Body of pancreas (tissue), 4 donors: Measurements from ENCODE around the gene NDUFA12. TPM values are rescaled to one million over a fixed set of nuclear protein-coding genes. Genes with fewer than 3 reads are reported as not detected.
"Not testable (repeated sequence)": the region's sequence is repeated elsewhere in the genome, so short reads cannot be mapped to it uniquely, and the experiment has no call there.

ENCODE experiments used
- ATAC-seq: fragments of 150-250 bp; one replicate; pipeline ENCODE4 v1.9.1; 2016
- DNase-seq, 4 donors: peaks; one replicate each; pipeline ENCODE4 v3.0.0-alpha.2; 2019
- H3K27ac ChIP-seq, 4 donors: fragments of 200-600 bp; sonication (generic); 1 replicate in 3 of 4; 2 replicates in 1 of 4; pipeline versions ENCODE4 v1.5.1 to v1.6.1; 2016 to 2019; ENCODE audit warnings: mild to moderate bottlenecking in 1 of 4, mixed read lengths in 1 of 4, moderate library complexity in 1 of 4
- H3K27me3 ChIP-seq, 2 donors: fragments of 200-600 bp; sonication (generic); one replicate each; pipeline ENCODE4 v1.6.0; 2016; ENCODE audit warnings: mild to moderate bottlenecking in 1 of 2
- H3K36me3 ChIP-seq, 2 donors: fragments of 200-600 bp; sonication (generic); replicated peaks in 1 of 2; 2 replicates each; pipeline ENCODE4 v1.5.1; 2016; ENCODE audit warnings: low read depth in 2 of 2; ENCODE audit not compliant: insufficient read depth in 1 of 2
- H3K4me1 ChIP-seq: fragments of 200-600 bp; sonication (generic); one replicate; pipeline ENCODE4 v1.6.0; 2016
- H3K4me3 ChIP-seq, 2 donors: fragments of 200-600 bp; sonication (generic); 1 replicate in 1 of 2; 2 replicates in 1 of 2; pipeline ENCODE4 v1.5.1; 2016 to 2019
- H3K9me3 ChIP-seq, 3 donors: fragments of 200-600 bp; sonication (generic); 1 replicate in 2 of 3; 2 replicates in 1 of 3; pipeline ENCODE4 v1.5.1; 2016
- CTCF ChIP-seq, 7 experiments: fragments of 450-650 bp in 4 of 7; fragments of 200-600 bp in 3 of 7; sonication (generic) in 3 of 7; IDR thresholded peaks; one replicate each; pipeline ENCODE4 v1.5.1; 2016 to 2019; ENCODE audit warnings: antibody characterized with exemption in 7 of 7
- POLR2A ChIP-seq, 3 donors: fragments of 450-650 bp; IDR thresholded peaks; one replicate each; pipeline ENCODE4 v1.6.1; 2016; ENCODE audit warnings: antibody characterized with exemption in 3 of 3, mild to moderate bottlenecking in 2 of 3
- WGBS, 2 donors: methylation state at CpG; one replicate each; pipeline ENCODE4 v1.1.5; 2017; 5-methylcytosine and 5-hydroxymethylcytosine counted together
- intact Hi-C: fragments of 100-400 bp; cut with DNase I; formaldehyde crosslinking; loops from one replicate; pipeline ENCODE4 v1.15.1; 2023
- total RNA-seq, 2 donors: library from RNA; depleted of rRNA; stranded (reverse); fragments of >200 nt; gene quantifications; one replicate each; pipeline ENCODE4 v1.1.0, GENCODE V29; 2016

The NDUFA12 gene
- total RNA-seq, 2 donors from 2014 or later = 21.4 to 41.0 TPM

- no peak for DNase-seq
- H3K36me3 ChIP-seq = no peaks in the 10 kb centered on the region
- no peak for TF ChIP-seq POLR2A (IDR thresholded peaks at IDR 0.05)
- WGBS, 2 donors = 48 to 54% methylated on average over 2 of the region's 2 CpGs
- H3K4me3 ChIP-seq = no peak overlapping the region
- ATAC-seq = no peak
- H3K27me3 ChIP-seq = no peaks in the 10 kb centered on the region
- intact Hi-C loops = no loop called here
- H3K27ac ChIP-seq = no peak overlapping the region
- no peaks in the 10 kb centered on the region for H3K9me3 ChIP-seq
- H3K4me1 ChIP-seq = no peaks in the 10 kb centered on the region
Observed at GRCh38 chr12:94987801-94988200, 15.7 kb downstream of the NDUFA12 start.

GRCh38 chr12:94987076-94987669 lies 16.3 kb downstream of the NDUFA12 start:
- DNase-seq (no peak), ATAC-seq (no peak)
- intact Hi-C loops = no loop called here
- TF ChIP-seq POLR2A (IDR thresholded peaks at IDR 0.05) = no peak
- no peak for TF ChIP-seq CTCF (IDR thresholded peaks at IDR 0.05)
- no peaks in the 10 kb centered on the region for H3K9me3 ChIP-seq
- H3K4me3 ChIP-seq = no peak overlapping the region
- no peaks in the 10 kb centered on the region for H3K4me1 ChIP-seq
- no peaks in the 10 kb centered on the region for H3K36me3 ChIP-seq
- no peak overlapping the region for H3K27ac ChIP-seq
- H3K27me3 ChIP-seq = no peaks in the 10 kb centered on the region
- WGBS, 2 donors = 94% methylated on average over 7 to 8 of the region's 8 CpGs

GRCh38 chr12:94985099-94985498 lies 18.4 kb downstream of the NDUFA12 start:
- H3K36me3 ChIP-seq, H3K4me3 ChIP-seq, H3K27ac ChIP-seq, H3K27me3 ChIP-seq, ATAC-seq, intact Hi-C loops, H3K4me1 ChIP-seq, DNase-seq, H3K9me3 ChIP-seq: not testable (repeated sequence)
- 72 to 74% methylated on average over 8 to 9 of the region's 9 CpGs for WGBS, 2 donors

GRCh38 chr12:94983321-94983720 lies 20.2 kb downstream of the NDUFA12 start:
- Histone ChIP-seq H3K4me3 (no peak overlapping the region), H3K9me3 (no peaks in the 10 kb centered on the region), H3K27me3 (no peaks in the 10 kb centered on the region), H3K36me3 (no peaks in the 10 kb centered on the region), H3K27ac (no peak overlapping the region), H3K4me1 (no peaks in the 10 kb centered on the region)
- TF ChIP-seq CTCF (IDR thresholded peaks at IDR 0.05) (no peak), POLR2A (IDR thresholded peaks at IDR 0.05) (no peak)
- intact Hi-C loops = no loop called here
- ATAC-seq (no peak), DNase-seq (no peak)
- WGBS, 2 donors = 89 to 100% methylated on average over 2 of the region's 2 CpGs

- no peak for ATAC-seq
- no peaks in the 10 kb centered on the region for H3K9me3 ChIP-seq
- no peak overlapping the region for H3K4me3 ChIP-seq
- H3K4me1 ChIP-seq = no peaks in the 10 kb centered on the region
- H3K36me3 ChIP-seq = no peaks in the 10 kb centered on the region
- TF ChIP-seq CTCF (IDR thresholded peaks at IDR 0.05) (no peak), POLR2A (IDR thresholded peaks at IDR 0.05) (no peak)
- no peaks in the 10 kb centered on the region for H3K27me3 ChIP-seq
- no peak for DNase-seq
- intact Hi-C loops = no loop called here
- 68 to 74% methylated on average over 7 of the region's 7 CpGs for WGBS, 2 donors
- H3K27ac ChIP-seq = no peak overlapping the region
Observed at GRCh38 chr12:94982456-94982855, 21.0 kb downstream of the NDUFA12 start.

GRCh38 chr12:94980577-94980976 lies 22.9 kb downstream of the NDUFA12 start:
- no peak overlapping the region for H3K27ac ChIP-seq
- ATAC-seq (no peak), DNase-seq (no peak)
- intact Hi-C loops = no loop called here
- H3K4me3 ChIP-seq = no peak overlapping the region
- TF ChIP-seq CTCF (IDR thresholded peaks at IDR 0.05) = no peak
- TF ChIP-seq POLR2A (IDR thresholded peaks at IDR 0.05) = no peak
- no peaks in the 10 kb centered on the region for H3K27me3 ChIP-seq
- H3K36me3 ChIP-seq = no peaks in the 10 kb centered on the region
- H3K9me3 ChIP-seq = no peaks in the 10 kb centered on the region
- H3K4me1 ChIP-seq = no peaks in the 10 kb centered on the region
- WGBS, 2 donors = 60 to 76% methylated on average over 4 of the region's 4 CpGs
